ENCODE data around the gene TBC1D1. TPM values are rescaled to one million over a fixed set of nuclear protein-coding genes. Genes with fewer than 3 reads are reported as not detected.

Gene TBC1D1
- total RNA-seq, 1 experiment from 2014 or later = 56.0 TPM

- no peak overlapping the region for H3K4me3 ChIP-seq (ENCODE audit: low read depth in 2 of 2, low read length in 2 of 2)
- DNase-seq (ENCODE audit: low read depth, low spot score) (no peak), ATAC-seq (no peak)
- TF ChIP-seq SIN3A (IDR thresholded peaks at IDR 0.05; ENCODE audit: borderline replicate concordance, insufficient read depth, low read depth, low read length) = no peak
- TF ChIP-seq, protein P1, sequence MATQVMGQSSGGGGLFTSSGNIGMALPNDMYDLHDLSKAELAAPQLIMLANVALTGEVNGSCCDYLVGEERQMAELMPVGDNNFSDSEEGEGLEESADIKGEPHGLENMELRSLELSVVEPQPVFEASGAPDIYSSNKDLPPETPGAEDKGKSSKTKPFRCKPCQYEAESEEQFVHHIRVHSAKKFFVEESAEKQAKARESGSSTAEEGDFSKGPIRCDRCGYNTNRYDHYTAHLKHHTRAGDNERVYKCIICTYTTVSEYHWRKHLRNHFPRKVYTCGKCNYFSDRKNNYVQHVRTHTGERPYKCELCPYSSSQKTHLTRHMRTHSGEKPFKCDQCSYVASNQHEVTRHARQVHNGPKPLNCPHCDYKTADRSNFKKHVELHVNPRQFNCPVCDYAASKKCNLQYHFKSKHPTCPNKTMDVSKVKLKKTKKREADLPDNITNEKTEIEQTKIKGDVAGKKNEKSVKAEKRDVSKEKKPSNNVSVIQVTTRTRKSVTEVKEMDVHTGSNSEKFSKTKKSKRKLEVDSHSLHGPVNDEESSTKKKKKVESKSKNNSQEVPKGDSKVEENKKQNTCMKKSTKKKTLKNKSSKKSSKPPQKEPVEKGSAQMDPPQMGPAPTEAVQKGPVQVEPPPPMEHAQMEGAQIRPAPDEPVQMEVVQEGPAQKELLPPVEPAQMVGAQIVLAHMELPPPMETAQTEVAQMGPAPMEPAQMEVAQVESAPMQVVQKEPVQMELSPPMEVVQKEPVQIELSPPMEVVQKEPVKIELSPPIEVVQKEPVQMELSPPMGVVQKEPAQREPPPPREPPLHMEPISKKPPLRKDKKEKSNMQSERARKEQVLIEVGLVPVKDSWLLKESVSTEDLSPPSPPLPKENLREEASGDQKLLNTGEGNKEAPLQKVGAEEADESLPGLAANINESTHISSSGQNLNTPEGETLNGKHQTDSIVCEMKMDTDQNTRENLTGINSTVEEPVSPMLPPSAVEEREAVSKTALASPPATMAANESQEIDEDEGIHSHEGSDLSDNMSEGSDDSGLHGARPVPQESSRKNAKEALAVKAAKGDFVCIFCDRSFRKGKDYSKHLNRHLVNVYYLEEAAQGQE (IDR thresholded peaks at IDR 0.05; ENCODE audit: insufficient read depth in 1 of 2, low read depth in 2 of 2, low read length in 1 of 2) = no peak
- TF ChIP-seq CTCF (IDR thresholded peaks at IDR 0.05) = no peak
- TF ChIP-seq POLR2AphosphoS5 (IDR thresholded peaks at IDR 0.05; ENCODE audit: low read depth, low read length) = no peak
- TF ChIP-seq TCF7L2 (IDR thresholded peaks at IDR 0.05; ENCODE audit: low read depth, low read length) = no peak
- no peak overlapping the region for H3K27ac ChIP-seq (ENCODE audit: low read length)
- no peaks in the 10 kb centered on the region for H3K27me3 ChIP-seq (ENCODE audit: control insufficient read depth, insufficient read depth, low read length)
- CTCF ChIA-PET = no interaction called here
- H3K36me3 ChIP-seq (ENCODE audit: control insufficient read depth, insufficient read depth, low read length) = no peaks in the 10 kb centered on the region
- in situ Hi-C loops (cut with HindIII; ENCODE audit: low pct_unique_long_range_greater_than_20kb, low sequenced_read_pairs) (no loop called here), intact Hi-C loops (cut with micrococcal nuclease; ENCODE audit: unreplicated experiment) (loop anchor here (10.0 kb wide), 1 partner anchor 101 kb away; no protein-coding TSS in a partner anchor)
- POLR2A ChIA-PET = no interaction called here
- no TSS peak for BruUV-seq (replicated peaks)
- H3K9me3 ChIP-seq (ENCODE audit: control insufficient read depth, insufficient read depth, low read depth, low read length) = no peaks in the 10 kb centered on the region
- no peaks in the 10 kb centered on the region for H3K4me1 ChIP-seq (ENCODE audit: control insufficient read depth, insufficient read depth, low read length)
Measured at GRCh38 chr4:38073596-38074234, 182.8 kb downstream of the TBC1D1 start.

GRCh38 chr4:38075370-38076152, 184.7 kb downstream of the TBC1D1 start:
- no peaks in the 10 kb centered on the region for H3K4me1 ChIP-seq (ENCODE audit: control insufficient read depth, insufficient read depth, low read length)
- ATAC-seq (no peak), DNase-seq (ENCODE audit: low read depth, low spot score) (no peak)
- H3K36me3 ChIP-seq (ENCODE audit: control insufficient read depth, insufficient read depth, low read length) = no peaks in the 10 kb centered on the region
- BruUV-seq (replicated peaks) = no TSS peak
- in situ Hi-C loops (cut with HindIII; ENCODE audit: low pct_unique_long_range_greater_than_20kb, low sequenced_read_pairs) = no loop called here
- no peaks in the 10 kb centered on the region for H3K9me3 ChIP-seq (ENCODE audit: control insufficient read depth, insufficient read depth, low read depth, low read length)
- no peak for TF ChIP-seq CTCF (IDR thresholded peaks at IDR 0.05)
- TF ChIP-seq POLR2AphosphoS5 (IDR thresholded peaks at IDR 0.05; ENCODE audit: low read depth, low read length) = no peak
- no peak for TF ChIP-seq SIN3A (IDR thresholded peaks at IDR 0.05; ENCODE audit: borderline replicate concordance, insufficient read depth, low read depth, low read length)
- TF ChIP-seq TCF7L2 (IDR thresholded peaks at IDR 0.05; ENCODE audit: low read depth, low read length) = no peak
- TF ChIP-seq, protein P1 (IDR thresholded peaks at IDR 0.05; ENCODE audit: insufficient read depth in 1 of 2, low read depth in 2 of 2, low read length in 1 of 2) = no peak
- intact Hi-C loops (cut with micrococcal nuclease; ENCODE audit: unreplicated experiment) = loop anchor here (10.0 kb wide), 1 partner anchor 99 kb away; no protein-coding TSS in a partner anchor
- ChIA-PET POLR2A (no interaction called here), CTCF (no interaction called here)
- H3K27me3 ChIP-seq (ENCODE audit: control insufficient read depth, insufficient read depth, low read length) = no peaks in the 10 kb centered on the region
- H3K27ac ChIP-seq (ENCODE audit: low read length) = no peak overlapping the region
- no peak overlapping the region for H3K4me3 ChIP-seq (ENCODE audit: low read depth in 2 of 2, low read length in 2 of 2)
